Effector memory CD8-positive, alpha-beta T cell (primary cell): Measurements from ENCODE around the gene USP10.

Source experiments
- ATAC-seq: fragments of 150-1000 bp; cut with Tn5 transposase; replicated peaks from 2 replicates; pipeline ENCODE4 v1.10.0; 2021; ENCODE audit warnings: mild to moderate bottlenecking, moderate library complexity
- DNase-seq, 3 experiments: peaks; one replicate each; pipeline ENCODE4 v3.0.0; 2021
- H3K27ac Mint-ChIP-seq, 2 donors: one replicate each; pipeline ENCODE4 v1.8.0; 2022; ENCODE audit warnings: mild to moderate bottlenecking in 2 of 2, mixed read lengths in 2 of 2, moderate library complexity in 2 of 2
- H3K27me3 Mint-ChIP-seq, 2 donors: one replicate each; pipeline ENCODE4 v1.8.0; 2022; ENCODE audit warnings: mixed read lengths in 2 of 2
- H3K36me3 Mint-ChIP-seq: one replicate; pipeline ENCODE4 v1.8.0; 2022; ENCODE audit warnings: mild to moderate bottlenecking, moderate library complexity, mixed read lengths; ENCODE audit not compliant: insufficient read depth
- H3K4me1 Mint-ChIP-seq, 2 donors: one replicate each; pipeline ENCODE4 v1.8.0; 2022; ENCODE audit warnings: low read depth in 2 of 2, mixed read lengths in 2 of 2
- H3K4me3 Mint-ChIP-seq, 2 donors: one replicate each; pipeline ENCODE4 v1.8.0; 2022; ENCODE audit warnings: mild to moderate bottlenecking in 2 of 2, mixed read lengths in 2 of 2, moderate library complexity in 2 of 2
- H3K9me3 Mint-ChIP-seq, 2 donors: one replicate each; pipeline ENCODE4 v1.8.0; 2022; ENCODE audit warnings: mixed read lengths in 2 of 2
- total RNA-seq, 9 experiments: gene quantifications; one replicate each; lab custom pipeline; 2026; lab: John Stamatoyannopoulos, UW

Gene USP10
- total RNA-seq, result 71.6 to 175 (median 109) reads per million in 9 experiments

GRCh38 chr16:84699712-84700445 lies at the start of gene USP10:
Gene USP10 (plus strand): TSS chr16:84700000. CDS start chr16:84700091, 91 bp downstream.
- H3K4me1 Mint-ChIP-seq, result peaks cover 19 to 32% of the 10 kb centered on the region in 2 donors
- peaks cover 12% of the 10 kb centered on the region for H3K36me3 Mint-ChIP-seq
- DNase-seq (peak; percentile 74 to 82 (median 79)), ATAC-seq (peak; percentile 81)
- no peaks in the 10 kb centered on the region for H3K9me3 Mint-ChIP-seq
- H3K27ac Mint-ChIP-seq, result peak within 1 kb of the TSS; percentile 92 to 97
- H3K27me3 Mint-ChIP-seq, result no peaks in the 10 kb centered on the region
- peak within 1 kb of the TSS; percentile 89 to 95 for H3K4me3 Mint-ChIP-seq

GRCh38 chr16:84650062-84650991 lies 49.5 kb upstream of the USP10 start:
- ATAC-seq (no peak), DNase-seq (no peak)
- Mint-ChIP-seq H3K27ac (peak overlapping the region; percentile 78 to 87), H3K9me3 (no peaks in the 10 kb centered on the region), H3K27me3 (no peaks in the 10 kb centered on the region), H3K4me3 (peak overlapping the region; percentile 81 to 85), H3K4me1 (peaks cover 34 to 35% of the 10 kb centered on the region in 2 donors), H3K36me3 (peaks cover 48% of the 10 kb centered on the region)

DNA sequence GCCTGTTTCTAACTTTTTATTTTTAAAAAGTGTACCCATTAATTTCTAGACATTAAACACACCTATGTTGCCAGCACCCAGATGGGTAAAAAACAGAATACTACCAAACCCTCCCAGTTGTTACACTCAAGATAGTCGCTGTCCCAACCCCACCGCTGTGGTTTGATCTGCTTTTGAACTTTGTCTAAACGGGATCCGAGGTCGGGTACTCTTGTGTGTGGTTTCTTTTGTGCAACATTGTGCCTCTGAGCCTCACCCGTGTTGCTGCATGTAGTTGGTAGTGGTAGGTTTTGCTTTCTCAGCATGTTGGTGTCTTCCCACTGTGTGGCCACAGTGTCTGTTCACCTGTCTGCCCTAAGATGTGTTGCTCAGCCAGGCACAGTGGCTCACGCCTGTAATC lies 47.2 kb upstream of the USP10 start:
- Mint-ChIP-seq H3K9me3 (no peaks in the 10 kb centered on the region), H3K4me1 (peaks cover 42 to 43% of the 10 kb centered on the region in 2 donors), H3K27me3 (no peaks in the 10 kb centered on the region), H3K4me3 (peak overlapping the region in 1 of 2 donors; percentile 19), H3K27ac (peak overlapping the region in 1 of 2 donors; percentile 17), H3K36me3 (peaks cover 59% of the 10 kb centered on the region)
- ATAC-seq, result peak; percentile 7
- DNase-seq, result peak in 2 of 3 experiments; percentile 5 to 14

DNA sequence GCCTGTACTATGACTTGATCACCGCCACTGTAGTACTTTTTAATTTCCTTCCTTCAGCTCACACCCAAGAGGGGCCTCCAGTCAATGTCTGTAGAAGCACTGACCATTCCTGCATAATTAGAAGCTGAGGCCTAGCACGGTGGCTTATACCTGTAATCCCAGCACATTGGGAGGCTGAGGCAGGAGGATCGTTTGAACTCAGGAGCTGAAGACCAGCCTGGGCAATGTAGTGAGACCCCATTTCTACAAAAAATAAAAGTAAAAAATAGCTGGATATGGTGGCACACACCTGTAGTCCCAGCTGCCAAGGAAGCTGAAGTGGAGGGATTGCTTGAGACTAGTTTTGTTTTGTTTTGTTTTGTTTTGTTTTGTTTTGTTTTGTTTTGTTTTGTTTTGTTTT lies 45.6 kb upstream of the USP10 start:
- no peak overlapping the region for H3K4me3 Mint-ChIP-seq
- ATAC-seq, result no peak
- DNase-seq, result no peak
- peaks cover 36 to 44% of the 10 kb centered on the region in 2 donors for H3K4me1 Mint-ChIP-seq
- H3K9me3 Mint-ChIP-seq, result no peaks in the 10 kb centered on the region
- peaks cover 64% of the 10 kb centered on the region for H3K36me3 Mint-ChIP-seq
- H3K27ac Mint-ChIP-seq, result no peak overlapping the region
- no peaks in the 10 kb centered on the region for H3K27me3 Mint-ChIP-seq

DNA sequence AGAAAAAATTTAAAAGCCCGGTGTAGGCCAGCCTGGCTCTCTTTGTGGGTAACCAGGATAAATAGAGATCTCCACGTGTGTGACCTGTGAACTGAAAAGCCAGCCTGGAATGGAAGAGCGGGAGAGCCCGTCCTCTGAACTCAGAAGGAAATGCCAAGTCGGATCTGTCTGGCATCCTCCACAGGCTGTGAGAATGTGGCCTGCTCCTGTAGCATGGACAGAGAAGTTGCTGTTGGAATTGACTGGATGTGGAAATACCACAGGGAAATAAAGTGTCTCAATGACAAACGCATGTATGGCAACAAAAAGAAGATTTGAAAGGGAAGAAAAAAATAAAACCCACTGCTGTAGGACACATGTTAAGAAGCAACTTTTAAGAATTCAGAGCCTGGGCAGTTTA lies 44.8 kb upstream of the USP10 start:
- H3K9me3 Mint-ChIP-seq, result no peaks in the 10 kb centered on the region
- peaks cover 29 to 40% of the 10 kb centered on the region in 2 donors for H3K4me1 Mint-ChIP-seq
- H3K4me3 Mint-ChIP-seq, result no peak overlapping the region
- peaks cover 67% of the 10 kb centered on the region for H3K36me3 Mint-ChIP-seq
- peak overlapping the region in 1 of 2 donors; percentile 27 for H3K27ac Mint-ChIP-seq
- H3K27me3 Mint-ChIP-seq, result no peaks in the 10 kb centered on the region
- no peak for ATAC-seq
- no peak for DNase-seq

DNA sequence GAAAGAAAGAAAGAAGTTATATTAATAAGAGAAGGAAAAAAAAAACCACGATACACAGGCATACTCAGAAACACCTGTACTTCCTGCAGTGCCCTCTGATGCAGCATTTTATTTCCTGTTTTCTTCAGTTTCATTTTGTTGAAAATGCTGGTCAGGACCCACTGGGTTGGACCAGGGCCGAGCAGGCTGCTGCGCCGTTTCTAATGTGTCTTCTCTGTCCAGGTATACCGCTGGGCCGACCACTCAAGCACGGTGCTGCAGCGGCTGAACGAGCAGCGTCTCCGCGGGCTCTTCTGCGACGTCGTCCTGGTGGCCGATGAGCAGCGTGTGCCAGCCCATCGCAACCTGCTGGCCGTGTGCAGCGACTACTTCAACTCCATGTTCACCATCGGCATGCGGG lies 43.2 kb upstream of the USP10 start:
- H3K4me3 Mint-ChIP-seq, result no peak overlapping the region
- ATAC-seq, result no peak

GRCh38 chr16:84657229-84657837 lies 42.5 kb upstream of the USP10 start:
- Mint-ChIP-seq H3K36me3 (peaks cover 73% of the 10 kb centered on the region), H3K27ac (no peak overlapping the region), H3K4me1 (peaks cover 29 to 30% of the 10 kb centered on the region in 2 donors), H3K27me3 (no peaks in the 10 kb centered on the region), H3K9me3 (no peaks in the 10 kb centered on the region), H3K4me3 (no peak overlapping the region)
- ATAC-seq (no peak), DNase-seq (no peak)

More for the DNA sequence above, 43.2 kb upstream of the USP10 start:
- no peaks in the 10 kb centered on the region for H3K27me3 Mint-ChIP-seq
- peaks cover 72% of the 10 kb centered on the region for H3K36me3 Mint-ChIP-seq
- H3K27ac Mint-ChIP-seq, result peak overlapping the region; percentile 49 to 79
- H3K9me3 Mint-ChIP-seq, result no peaks in the 10 kb centered on the region
- H3K4me1 Mint-ChIP-seq, result peaks cover 27 to 31% of the 10 kb centered on the region in 2 donors
- DNase-seq, result no peak

- Mint-ChIP-seq H3K4me3 (no peak overlapping the region), H3K27ac (peak overlapping the region in 1 of 2 donors; percentile 25), H3K4me1 (peaks cover 23 to 25% of the 10 kb centered on the region in 2 donors), H3K27me3 (no peaks in the 10 kb centered on the region), H3K9me3 (no peaks in the 10 kb centered on the region), H3K36me3 (peaks cover 78% of the 10 kb centered on the region)
- ATAC-seq, result no peak
- DNase-seq, result no peak
Observed at GRCh38 chr16:84658690-84659089, 41.1 kb upstream of the USP10 start.

GRCh38 chr16:84659656-84660300 lies 40.0 kb upstream of the USP10 start:
- no peak overlapping the region for H3K4me3 Mint-ChIP-seq
- DNase-seq (no peak), ATAC-seq (no peak)
- H3K4me1 Mint-ChIP-seq, result peaks cover 17 to 25% of the 10 kb centered on the region in 2 donors
- no peaks in the 10 kb centered on the region for H3K27me3 Mint-ChIP-seq
- H3K27ac Mint-ChIP-seq, result no peak overlapping the region
- no peaks in the 10 kb centered on the region for H3K9me3 Mint-ChIP-seq
- H3K36me3 Mint-ChIP-seq, result peaks cover 80% of the 10 kb centered on the region

DNA sequence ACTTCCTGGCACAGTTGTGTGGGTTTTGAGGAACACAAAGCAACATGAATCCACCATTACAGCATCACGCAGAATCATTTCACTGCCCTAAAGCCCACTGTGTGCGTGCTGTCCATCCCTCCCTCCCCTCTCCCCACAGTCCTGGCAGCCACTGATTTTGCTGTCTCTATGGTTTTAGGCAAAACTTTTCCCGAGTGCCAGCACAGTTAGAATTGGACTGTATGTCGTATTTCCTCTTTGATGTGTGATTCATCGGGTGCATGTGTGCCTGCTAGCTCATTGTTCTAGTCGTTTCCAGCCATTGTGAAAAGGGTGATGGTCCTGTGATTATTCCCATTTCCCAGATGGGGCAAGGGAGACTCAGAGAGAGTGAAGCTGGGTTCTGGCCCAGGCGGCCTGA lies 38.8 kb upstream of the USP10 start:
- no peak overlapping the region for H3K27ac Mint-ChIP-seq
- no peaks in the 10 kb centered on the region for H3K9me3 Mint-ChIP-seq
- H3K36me3 Mint-ChIP-seq, result peaks cover 78% of the 10 kb centered on the region
- ATAC-seq (no peak), DNase-seq (no peak)
- H3K4me1 Mint-ChIP-seq, result peaks cover 15% of the 10 kb centered on the region in 2 donors
- H3K4me3 Mint-ChIP-seq, result no peak overlapping the region
- H3K27me3 Mint-ChIP-seq, result no peaks in the 10 kb centered on the region

DNA sequence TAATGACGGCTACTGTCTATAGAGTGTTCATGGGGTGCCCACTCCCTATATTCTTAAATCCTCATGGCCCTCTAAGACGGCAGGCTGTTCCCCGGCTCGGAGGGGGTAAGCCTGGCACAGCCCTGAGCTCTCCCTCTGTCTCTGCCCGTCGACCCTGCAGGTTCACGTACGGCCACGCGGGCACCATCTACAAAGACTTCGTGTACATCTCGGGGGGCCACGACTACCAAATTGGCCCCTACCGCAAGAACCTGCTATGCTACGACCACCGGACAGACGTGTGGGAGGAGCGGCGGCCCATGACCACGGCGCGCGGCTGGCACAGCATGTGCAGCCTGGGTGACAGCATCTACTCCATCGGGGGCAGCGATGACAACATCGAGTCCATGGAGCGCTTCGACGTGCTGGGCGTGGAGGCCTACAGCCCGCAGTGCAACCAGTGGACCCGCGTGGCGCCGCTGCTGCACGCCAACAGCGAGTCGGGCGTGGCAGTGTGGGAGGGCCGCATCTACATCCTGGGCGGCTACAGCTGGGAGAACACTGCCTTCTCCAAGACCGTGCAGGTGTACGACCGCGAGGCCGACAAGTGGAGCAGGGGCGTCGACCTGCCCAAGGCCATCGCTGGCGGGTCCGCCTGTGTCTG lies 38.3 kb upstream of the USP10 start:
- H3K27ac Mint-ChIP-seq, result no peak overlapping the region
- no peaks in the 10 kb centered on the region for H3K27me3 Mint-ChIP-seq
- DNase-seq (no peak), ATAC-seq (no peak)
- H3K36me3 Mint-ChIP-seq, result peaks cover 81% of the 10 kb centered on the region
- no peak overlapping the region for H3K4me3 Mint-ChIP-seq
- H3K4me1 Mint-ChIP-seq, result peaks cover 9 to 11% of the 10 kb centered on the region in 2 donors
- H3K9me3 Mint-ChIP-seq, result no peaks in the 10 kb centered on the region

DNA sequence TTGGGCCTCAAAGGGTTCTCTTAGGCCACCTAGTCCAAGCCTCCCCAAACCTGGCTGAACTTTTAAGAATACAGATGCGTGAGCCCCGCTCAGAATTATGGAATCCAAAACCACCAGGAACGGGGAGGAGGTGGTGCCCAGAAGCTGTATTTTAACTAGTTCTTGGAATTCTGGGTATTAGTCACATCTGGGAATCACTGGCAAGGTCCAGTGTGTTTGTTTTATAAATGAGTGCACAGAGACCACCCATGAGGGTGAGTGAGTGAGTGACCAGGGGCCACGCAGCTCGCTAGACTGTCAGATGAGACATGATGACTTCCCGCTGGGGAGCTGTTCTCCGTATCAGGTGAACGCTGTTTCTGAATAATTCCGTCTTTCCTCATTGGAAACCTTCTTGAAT lies 37.3 kb upstream of the USP10 start:
- DNase-seq (no peak), ATAC-seq (no peak)
- no peak overlapping the region for H3K4me3 Mint-ChIP-seq
- no peak overlapping the region for H3K27ac Mint-ChIP-seq
- peaks cover 8 to 9% of the 10 kb centered on the region in 2 donors for H3K4me1 Mint-ChIP-seq
- peaks cover 76% of the 10 kb centered on the region for H3K36me3 Mint-ChIP-seq
- no peaks in the 10 kb centered on the region for H3K9me3 Mint-ChIP-seq
- no peaks in the 10 kb centered on the region for H3K27me3 Mint-ChIP-seq
